Measurements from ENCODE around the gene GRIK4. TPM values are rescaled to one million over a fixed set of nuclear protein-coding genes. Genes with fewer than 3 reads are reported as not detected.

GRIK4 gene
- total and polyA plus RNA-seq, 7 donors: 0.04 to 0.11 (median 0.04) TPM; not detected in 4

DNA sequence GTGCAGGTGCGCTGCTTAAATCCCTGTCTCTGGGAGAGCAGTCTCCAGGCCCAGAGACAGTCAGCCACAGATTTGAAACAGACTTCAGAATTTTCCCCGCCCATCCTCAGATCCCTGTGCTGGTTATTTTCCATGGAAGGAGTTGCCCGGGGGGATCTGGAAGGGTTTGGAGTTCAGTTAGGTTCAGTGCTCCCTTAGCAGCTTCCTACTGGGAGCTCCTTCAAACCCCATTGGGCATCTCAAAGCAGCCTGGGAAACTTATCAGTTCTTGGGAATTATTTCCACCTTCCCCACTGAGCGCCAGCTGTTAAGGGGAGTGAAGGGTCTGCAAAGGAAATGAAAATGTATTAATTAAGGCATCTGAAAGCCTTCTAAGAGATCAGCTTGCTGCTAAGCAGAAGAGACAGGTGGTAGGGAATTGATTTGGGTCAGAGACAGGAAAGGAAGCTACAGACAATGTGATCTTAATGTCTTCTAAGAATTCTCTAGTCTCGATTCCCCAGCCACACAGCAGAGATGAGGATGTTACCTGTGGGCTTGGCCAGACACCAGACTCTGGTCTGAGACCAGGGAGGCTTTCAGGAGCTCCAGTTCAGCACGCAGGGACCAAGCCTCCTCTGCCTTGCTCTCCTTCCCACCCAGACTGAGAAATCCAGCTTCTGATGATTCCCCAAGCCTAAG lies 406.2 kb downstream of the GRIK4 start:
- Histone ChIP-seq H3K27ac (no peak overlapping the region), H3K36me3 (ENCODE audit: insufficient read depth in 1 of 2, low read depth in 1 of 2) (no peaks in the 10 kb centered on the region), H3K9me3 (no peaks in the 10 kb centered on the region), H3K27me3 (ENCODE audit: insufficient read depth in 3 of 3, low read length in 2 of 3) (no peaks in the 10 kb centered on the region), H3K4me3 (no peak overlapping the region), H3K4me1 (no peaks in the 10 kb centered on the region)
- 66 to 71% (median 67%) methylated on average over 6 of the region's 6 CpGs for WGBS, 3 donors
- intact Hi-C loops (cut with DNase I): no loop called here
- no peak for DNase-seq
- no peak for TF ChIP-seq CTCF (IDR thresholded peaks at IDR 0.05)
- ATAC-seq: no peak

DNA sequence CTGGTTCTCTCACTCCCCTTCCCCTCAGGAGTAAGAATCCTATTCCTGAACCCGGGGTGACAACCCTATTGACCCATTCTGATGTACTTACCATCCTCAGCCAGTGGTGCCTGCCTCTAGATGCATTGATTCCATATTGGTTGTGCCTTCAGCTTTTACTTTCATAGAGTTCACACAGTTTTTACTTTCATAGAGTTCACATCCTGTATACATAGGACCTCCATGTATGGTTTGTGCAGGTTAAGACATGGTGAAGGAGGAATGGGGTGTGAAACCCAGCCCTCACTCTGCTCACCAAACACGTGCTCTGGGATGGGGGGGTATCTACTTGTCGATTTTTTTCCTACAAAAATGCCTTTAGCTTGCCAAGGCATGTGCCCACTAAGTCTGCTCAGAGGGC lies 406.7 kb downstream of the GRIK4 start:
- Histone ChIP-seq H3K4me1 (no peaks in the 10 kb centered on the region), H3K9me3 (no peaks in the 10 kb centered on the region), H3K27ac (no peak overlapping the region), H3K4me3 (no peak overlapping the region), H3K36me3 (ENCODE audit: insufficient read depth in 1 of 2, low read depth in 1 of 2) (no peaks in the 10 kb centered on the region), H3K27me3 (ENCODE audit: insufficient read depth in 3 of 3, low read length in 2 of 3) (no peaks in the 10 kb centered on the region)
- intact Hi-C loops (cut with DNase I): no loop called here
- ATAC-seq: no peak
- WGBS, 3 donors: 60 to 66% (median 60%) methylated on average over 3 of the region's 3 CpGs
- no peak for TF ChIP-seq CTCF (IDR thresholded peaks at IDR 0.05)
- DNase-seq: no peak

DNA sequence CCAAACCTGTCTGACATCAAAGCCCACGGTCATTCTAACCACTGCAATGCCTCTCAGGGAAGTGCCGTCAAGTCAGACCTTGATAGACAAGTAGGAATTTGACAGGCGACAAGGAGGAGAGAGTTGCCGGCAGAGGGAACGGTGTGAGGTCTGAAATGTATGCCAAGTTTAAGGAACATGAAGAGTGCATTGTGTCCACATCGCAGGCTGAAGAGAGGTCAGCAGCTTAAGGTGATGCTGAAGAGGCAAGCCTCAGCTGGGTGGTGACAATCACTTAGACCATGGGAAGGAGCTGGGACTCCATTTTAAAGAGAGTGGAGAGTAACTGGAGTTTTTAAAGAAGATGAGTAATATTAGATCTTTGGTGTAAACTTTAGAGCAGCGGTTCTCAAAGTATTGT lies 407.5 kb downstream of the GRIK4 start:
- WGBS, 3 donors: 82 to 87% (median 84%) methylated on average over 7 of the region's 7 CpGs
- ATAC-seq: no peak
- Histone ChIP-seq H3K27ac (no peak overlapping the region), H3K4me1 (no peaks in the 10 kb centered on the region), H3K4me3 (no peak overlapping the region), H3K36me3 (ENCODE audit: insufficient read depth in 1 of 2, low read depth in 1 of 2) (no peaks in the 10 kb centered on the region), H3K27me3 (ENCODE audit: insufficient read depth in 3 of 3, low read length in 2 of 3) (no peaks in the 10 kb centered on the region), H3K9me3 (no peaks in the 10 kb centered on the region)
- no peak for TF ChIP-seq CTCF (IDR thresholded peaks at IDR 0.05)
- DNase-seq: no peak
- intact Hi-C loops (cut with DNase I): no loop called here

- no peak for TF ChIP-seq CTCF (IDR thresholded peaks at IDR 0.05)
- no peak for ATAC-seq
- H3K27me3 ChIP-seq (ENCODE audit: insufficient read depth in 3 of 3, low read length in 2 of 3): no peaks in the 10 kb centered on the region
Observed at GRCh38 chr11:120919566-120919965, 408.0 kb downstream of the GRIK4 start.

More at GRCh38 chr11:120919566-120919965, 408.0 kb downstream of the GRIK4 start:
- Histone ChIP-seq H3K27ac (no peak overlapping the region), H3K36me3 (ENCODE audit: insufficient read depth in 1 of 2, low read depth in 1 of 2) (no peaks in the 10 kb centered on the region), H3K4me1 (no peaks in the 10 kb centered on the region), H3K9me3 (no peaks in the 10 kb centered on the region), H3K4me3 (no peak overlapping the region)
- intact Hi-C loops (cut with DNase I): no loop called here
- WGBS, 3 donors: 65 to 72% (median 65%) methylated on average over 5 of the region's 5 CpGs
- no peak for DNase-seq
